Glutamatergic neuron (in vitro differentiated cells): ENCODE measurements around the gene TNC. TPM values are rescaled to one million over a fixed set of nuclear protein-coding genes. Genes with fewer than 3 reads are reported as not detected.

Source experiments
- DNase-seq: peaks from one replicate; pipeline ENCODE4 v3.0.0; 2022
- H3K27ac Mint-ChIP-seq: one replicate; pipeline ENCODE4 v1.8.0; 2020; ENCODE audit warnings: mild to moderate bottlenecking, mixed read lengths, inconsistent platforms; ENCODE audit not compliant: unreplicated experiment
- H3K27me3 Mint-ChIP-seq: one replicate; pipeline ENCODE4 v1.8.0; 2020; ENCODE audit warnings: mild to moderate bottlenecking, moderate library complexity, mixed read lengths, inconsistent platforms; ENCODE audit not compliant: unreplicated experiment
- H3K36me3 Mint-ChIP-seq: one replicate; pipeline ENCODE4 v1.8.0; 2020; ENCODE audit warnings: mild to moderate bottlenecking, mixed read lengths, inconsistent platforms; ENCODE audit not compliant: unreplicated experiment
- H3K4me1 Mint-ChIP-seq: one replicate; pipeline ENCODE4 v1.8.0; 2020; ENCODE audit warnings: mild to moderate bottlenecking, low read depth, mixed read lengths, inconsistent platforms; ENCODE audit not compliant: unreplicated experiment
- H3K4me3 Mint-ChIP-seq: one replicate; pipeline ENCODE4 v1.8.0; 2020; ENCODE audit warnings: mild to moderate bottlenecking, mixed read lengths, inconsistent platforms; ENCODE audit not compliant: unreplicated experiment
- H3K9me3 Mint-ChIP-seq: one replicate; pipeline ENCODE4 v1.8.0; 2020; ENCODE audit warnings: mild to moderate bottlenecking, moderate library complexity, mixed read lengths, inconsistent platforms; ENCODE audit not compliant: unreplicated experiment
- CTCF ChIP-seq: fragments of 200-600 bp; sonication (generic); IDR thresholded peaks from one replicate; pipeline ENCODE4 v1.5.0; 2021; ENCODE audit not compliant: partially characterized antibody, unreplicated experiment
- total RNA-seq: library from RNA; stranded (reverse); fragmentation: NEBNext Ultra II Directional; extraction: Animal tissue kit (Norgen Biotek cat#: 25700); gene quantifications from one replicate; pipeline ENCODE4 v1.2.1, GENCODE V29; 2021; ENCODE audit not compliant: unreplicated experiment

Gene TNC
- total RNA-seq, 1 donor from 2014 or later = 34.5 TPM

- DNase-seq = no peak
- Mint-ChIP-seq H3K27me3 (no peaks in the 10 kb centered on the region), H3K9me3 (no peaks in the 10 kb centered on the region), H3K4me3 (no peak overlapping the region), H3K4me1 (no peaks in the 10 kb centered on the region), H3K27ac (no peak overlapping the region), H3K36me3 (no peaks in the 10 kb centered on the region)
- TF ChIP-seq CTCF = no peak
Observed at GRCh38 chr9:115038178-115038577, 79.8 kb downstream of the TNC start.

DNA sequence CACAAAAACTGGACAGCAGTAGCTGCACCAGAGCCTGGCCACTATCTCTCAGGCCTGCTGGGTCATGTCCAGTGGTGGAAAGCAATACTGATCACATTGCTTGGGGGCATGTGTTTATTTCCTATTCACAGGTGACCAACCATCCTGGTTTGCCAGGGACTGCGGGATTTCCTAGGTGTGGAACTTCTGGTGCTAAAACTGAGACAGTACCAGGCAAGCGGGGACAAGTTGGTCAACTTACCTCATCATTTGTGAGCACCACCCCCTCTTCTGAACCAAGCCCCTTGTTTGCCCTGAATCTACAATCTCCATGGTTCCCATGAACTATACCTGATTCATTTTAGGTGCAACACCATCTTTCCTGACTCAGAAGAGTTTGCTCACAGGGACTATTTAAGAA is 81.3 kb downstream of the TNC start:
- Mint-ChIP-seq H3K27me3 (no peaks in the 10 kb centered on the region), H3K9me3 (no peaks in the 10 kb centered on the region), H3K4me3 (no peak overlapping the region), H3K4me1 (no peaks in the 10 kb centered on the region), H3K27ac (no peak overlapping the region), H3K36me3 (no peaks in the 10 kb centered on the region)
- DNase-seq = no peak
- TF ChIP-seq CTCF = no peak

DNA sequence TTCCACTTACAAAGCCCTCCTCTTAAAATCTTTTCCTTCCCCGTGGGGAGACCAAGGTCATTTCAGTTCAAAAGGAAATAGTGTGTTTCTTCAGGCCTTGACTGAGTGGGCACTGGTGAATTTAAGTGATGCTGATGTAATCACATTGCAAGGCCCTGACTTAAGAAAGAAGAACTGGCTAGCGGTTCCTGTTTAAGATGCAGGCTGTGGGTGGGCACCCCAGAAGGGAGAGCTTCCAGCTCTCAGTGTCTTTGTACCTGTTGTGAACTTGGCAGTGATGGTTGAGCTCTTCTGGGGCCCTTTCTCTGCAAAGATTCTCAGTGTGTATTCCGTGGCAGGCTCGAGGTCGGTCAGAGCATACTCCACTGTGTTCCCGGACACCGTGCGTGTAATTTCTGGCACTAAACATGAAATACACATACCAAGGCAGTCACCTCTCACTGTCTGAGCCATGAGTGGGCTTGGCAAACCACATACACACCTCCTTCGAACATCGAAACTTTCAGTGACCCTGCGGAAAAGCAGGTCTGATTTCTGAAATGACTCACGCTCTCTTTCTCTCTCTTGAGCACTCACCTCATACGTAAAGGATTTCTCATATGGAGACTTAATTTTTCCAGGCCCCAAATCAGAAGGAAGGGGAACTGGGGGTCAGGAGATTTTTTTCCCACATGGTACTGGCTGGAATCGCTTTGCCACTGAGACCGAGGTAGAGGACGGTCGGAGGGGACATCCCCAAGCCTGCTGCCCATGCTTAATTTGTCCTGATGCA is 81.9 kb downstream of the TNC start:
- H3K4me3 Mint-ChIP-seq = no peak overlapping the region
- no peak for DNase-seq
- no peaks in the 10 kb centered on the region for H3K9me3 Mint-ChIP-seq
- no peaks in the 10 kb centered on the region for H3K4me1 Mint-ChIP-seq
- no peaks in the 10 kb centered on the region for H3K36me3 Mint-ChIP-seq
- TF ChIP-seq CTCF = no peak
- H3K27ac Mint-ChIP-seq = no peak overlapping the region
- H3K27me3 Mint-ChIP-seq = no peaks in the 10 kb centered on the region

- Mint-ChIP-seq H3K9me3 (no peaks in the 10 kb centered on the region), H3K4me1 (no peaks in the 10 kb centered on the region), H3K36me3 (no peaks in the 10 kb centered on the region), H3K27ac (no peak overlapping the region), H3K4me3 (no peak overlapping the region), H3K27me3 (no peaks in the 10 kb centered on the region)
- DNase-seq = no peak
- TF ChIP-seq CTCF = no peak
Observed at GRCh38 chr9:115034801-115035200, 83.2 kb downstream of the TNC start.

DNA sequence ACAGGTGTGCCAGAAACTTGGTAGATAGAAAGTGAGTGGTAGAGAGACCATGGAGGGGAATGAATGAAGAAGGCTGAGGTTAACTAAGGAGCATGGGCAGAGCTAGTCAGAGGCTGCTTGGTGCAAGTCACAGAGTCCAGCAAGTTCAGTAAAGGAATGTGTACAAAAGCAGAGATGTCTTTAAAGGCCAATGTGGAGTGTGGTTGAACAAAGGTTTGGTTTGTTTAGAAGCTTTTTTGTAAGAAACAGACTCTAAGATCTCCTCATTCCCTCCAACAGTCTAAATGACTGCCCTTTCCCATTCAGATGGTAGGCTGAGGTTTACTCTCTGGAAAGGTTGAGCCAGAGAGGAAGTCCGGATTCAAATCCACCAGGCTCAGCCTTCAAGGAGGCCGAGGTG is 84.2 kb downstream of the TNC start:
- Mint-ChIP-seq H3K9me3 (no peaks in the 10 kb centered on the region), H3K27ac (no peak overlapping the region), H3K4me1 (no peaks in the 10 kb centered on the region), H3K27me3 (no peaks in the 10 kb centered on the region), H3K36me3 (no peaks in the 10 kb centered on the region), H3K4me3 (no peak overlapping the region)
- TF ChIP-seq CTCF = no peak
- DNase-seq = no peak
